GM18907 (cell line): Measurements from ENCODE around the gene AMMECR1L.

Source experiments
- ATAC-seq: cut with Tn5 transposase; IDR thresholded peaks from one replicate; pipeline ENCODE4 v1.9.1; 2021; ENCODE audit warnings: mild to moderate bottlenecking, moderate library complexity; ENCODE audit not compliant: unreplicated experiment

Gene AMMECR1L

GRCh38 chr2:127887776-127888130 is 2.0 kb upstream of the AMMECR1L start:
- no peak for ATAC-seq

GRCh38 chr2:127887082-127887775 is 1.5 kb upstream of the AMMECR1L start:
- ATAC-seq, result no peak

GRCh38 chr2:127886593-127886935 is 808 bp upstream of the AMMECR1L start:
- ATAC-seq, result peak; percentile 35

- ATAC-seq, result peak; percentile 21
These were observed 655 bp downstream of the AMMECR1L start for GRCh38 chr2:127884861-127885740.

- ATAC-seq, result no peak
These were observed 1.3 kb downstream of the AMMECR1L start for GRCh38 chr2:127884436-127884835.

- no peak for ATAC-seq
These were observed 5.9 kb downstream of the AMMECR1L start for GRCh38 chr2:127879899-127880298.

- no peak for ATAC-seq
These were observed 8.1 kb downstream of the AMMECR1L start for GRCh38 chr2:127877626-127878025.

- ATAC-seq, result no peak
These were observed 8.6 kb downstream of the AMMECR1L start for GRCh38 chr2:127877136-127877535.

GRCh38 chr2:127874378-127875269 is 11.1 kb downstream of the AMMECR1L start:
- peak; percentile 55 for ATAC-seq

GRCh38 chr2:127873707-127874303 is 12.0 kb downstream of the AMMECR1L start:
- no peak for ATAC-seq

GRCh38 chr2:127872354-127872753 is 13.4 kb downstream of the AMMECR1L start:
- ATAC-seq, result no peak

GRCh38 chr2:127865926-127866325 is 19.8 kb downstream of the AMMECR1L start:
- no peak for ATAC-seq

- ATAC-seq, result no peak
These were observed 20.9 kb downstream of the AMMECR1L start for GRCh38 chr2:127864877-127865276.

GRCh38 chr2:127862228-127862627 is 23.5 kb downstream of the AMMECR1L start:
- ATAC-seq, result no peak

GRCh38 chr2:127860130-127860529 is 25.6 kb downstream of the AMMECR1L start:
- ATAC-seq, result no peak

GRCh38 chr2:127859712-127860085 is 26.1 kb downstream of the AMMECR1L start:
- peak; percentile 27 for ATAC-seq

- no peak for ATAC-seq
These were observed 28.4 kb downstream of the AMMECR1L start for GRCh38 chr2:127857265-127857808.

GRCh38 chr2:127853671-127854070 is 32.1 kb downstream of the AMMECR1L start:
- no peak for ATAC-seq

GRCh38 chr2:127852388-127852787 is 33.4 kb downstream of the AMMECR1L start:
- ATAC-seq, result no peak

- ATAC-seq, result no peak
These were observed 37.8 kb downstream of the AMMECR1L start for GRCh38 chr2:127847931-127848330.

GRCh38 chr2:127844973-127845372 is 40.8 kb downstream of the AMMECR1L start:
- ATAC-seq, result no peak
